MM.1S (cell line): ENCODE data around the gene PLD1.

Source experiments
- CTCF ChIP-seq: fragments of 300-600 bp; sonication (generic); IDR thresholded peaks from 2 replicates; pipeline ENCODE4 v1.5.1; 2016; ENCODE audit warnings: antibody characterized with exemption, low read length, mixed read lengths
- EZH2 ChIP-seq: fragments of 300-600 bp; sonication (generic); optimal IDR thresholded peaks from 2 replicates; pipeline ENCODE3; 2017; ENCODE audit warnings: low read depth, mild to moderate bottlenecking, antibody characterized with exemption, low read length, mixed read lengths
- EZH2phosphoT487 ChIP-seq: fragments of 300-600 bp; sonication (generic); IDR thresholded peaks from 2 replicates; pipeline ENCODE4 v1.6.1; 2018; ENCODE audit warnings: antibody characterized with exemption, low read length

- TF ChIP-seq CTCF (no peak), EZH2 (no peak), EZH2phosphoT487 (no peak)
Observed at GRCh38 chr3:171770689-171771620, 39.3 kb downstream of the PLD1 start.
